Endodermal cell (in vitro differentiated cells): Measurements from ENCODE around the gene ASAH2. TPM values are rescaled to one million over a fixed set of nuclear protein-coding genes. Genes with fewer than 3 reads are reported as not detected.
A peak's percentile ranks its signal among the peaks of the same experiment; 100 is the strongest.

ENCODE experiments used
- DNase-seq: peaks from one replicate; pipeline ENCODE4 v3.0.0-alpha.2; 2017
- H3K27ac ChIP-seq: 2 replicates; pipeline ENCODE4 v1.5.1; 2013; ENCODE audit warnings: mild to moderate bottlenecking, low read depth, low read length, moderate library complexity
- H3K27me3 ChIP-seq: 2 replicates; pipeline ENCODE4 v1.6.1; 2013; ENCODE audit warnings: mild to moderate bottlenecking, low read length, moderate library complexity; ENCODE audit not compliant: insufficient read depth, control insufficient read depth, poor library complexity, severe bottlenecking
- H3K36me3 ChIP-seq: 2 replicates; pipeline ENCODE4 v1.7.0; 2013; ENCODE audit warnings: mild to moderate bottlenecking, low read length, moderate library complexity; ENCODE audit not compliant: control insufficient read depth, insufficient read depth
- H3K4me1 ChIP-seq: one replicate; pipeline ENCODE4 v1.7.0; 2013; ENCODE audit warnings: low read length; ENCODE audit not compliant: control insufficient read depth, insufficient read depth
- H3K4me3 ChIP-seq: 2 replicates; pipeline ENCODE4 v1.5.1; 2013; ENCODE audit warnings: mild to moderate bottlenecking, low read length, moderate library complexity
- H3K9ac ChIP-seq: 2 replicates; pipeline ENCODE4 v1.6.1; 2013; ENCODE audit warnings: mild to moderate bottlenecking, low read length, moderate library complexity; ENCODE audit not compliant: poor library complexity, severe bottlenecking; ENCODE audit errors: extremely low read depth
- H3K9me3 ChIP-seq: 2 replicates; pipeline ENCODE4 v1.6.1; 2013; ENCODE audit warnings: mild to moderate bottlenecking, low read length, moderate library complexity; ENCODE audit not compliant: control insufficient read depth
- H3K27ac Mint-ChIP-seq: 2 replicates; pipeline ENCODE4 v1.8.0; 2020; ENCODE audit warnings: mixed read lengths
- H3K27me3 Mint-ChIP-seq: 2 replicates; pipeline ENCODE4 v1.8.0; 2021; ENCODE audit warnings: mild to moderate bottlenecking, mixed read lengths; ENCODE audit not compliant: insufficient read depth
- H3K36me3 Mint-ChIP-seq: 2 replicates; pipeline ENCODE4 v1.8.0; 2020; ENCODE audit warnings: low read depth, mixed read lengths
- H3K4me1 Mint-ChIP-seq: 2 replicates; pipeline ENCODE4 v1.8.0; 2020; ENCODE audit warnings: mixed read lengths
- H3K4me3 Mint-ChIP-seq: 2 replicates; pipeline ENCODE4 v1.8.0; 2020; ENCODE audit warnings: mild to moderate bottlenecking, moderate library complexity, mixed read lengths
- H3K9me3 Mint-ChIP-seq: 2 replicates; pipeline ENCODE4 v1.8.0; 2020; ENCODE audit warnings: mild to moderate bottlenecking, mixed read lengths
- WGBS, 2 experiments: methylation state at CpG; one replicate each; pipeline versions ENCODE4 v1.1.5 to v1.1.7; 2013; ENCODE audit warnings: missing lambda C conversion rate in 2 of 2, mixed read lengths in 1 of 2; ENCODE audit not compliant: insufficient coverage in 1 of 2, insufficient read length in 1 of 2; 5-methylcytosine and 5-hydroxymethylcytosine counted together
- total RNA-seq, 2 donors: library from RNA; stranded (reverse); fragmentation: NEBNext Ultra II Directional in 1 of 2; extraction: Animal tissue kit (Norgen Biotek cat#: 25700) in 1 of 2; gene quantifications; 2 replicates in 1 of 2; 3 replicates in 1 of 2; pipeline ENCODE4 v1.2.1, GENCODE V29; 2021
- TF ChIP-seq, protein P1 (sequence below): fragments of 200-600 bp; sonication (generic); conservative IDR thresholded peaks from 2 replicates; pipeline ENCODE4 v1.5.0; 2021; ENCODE audit warnings: antibody characterized with exemption, mild to moderate bottlenecking

The ASAH2 gene
- total RNA-seq, 2 donors from 2014 or later: 5.2 to 6.7 TPM

DNA sequence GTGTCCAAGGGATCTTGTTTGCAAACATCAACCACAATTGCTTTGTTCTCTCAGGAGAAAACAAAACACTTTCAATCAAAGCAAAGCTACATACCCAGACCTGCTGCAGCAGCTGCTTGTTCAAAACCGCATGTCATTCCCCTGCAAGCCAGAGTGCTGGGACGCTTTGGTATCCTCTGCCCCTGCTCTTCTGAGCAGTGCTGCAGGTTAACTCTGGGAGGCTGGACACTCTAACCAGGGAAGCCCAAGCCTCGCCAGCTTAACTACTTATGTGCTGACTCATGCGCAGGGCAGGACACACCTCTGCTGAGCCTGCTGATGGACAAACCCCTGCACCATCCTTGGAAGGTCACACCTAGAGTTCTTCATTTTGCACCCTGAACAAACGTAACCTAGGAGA lies 28.2 kb upstream of the ASAH2 start:
- peaks cover 16% of the 10 kb centered on the region for H3K27me3 ChIP-seq
- no peaks in the 10 kb centered on the region for H3K36me3 ChIP-seq
- Mint-ChIP-seq H3K27me3 (peaks cover 11% of the 10 kb centered on the region), H3K27ac (no peak overlapping the region), H3K4me1 (peaks cover 7% of the 10 kb centered on the region), H3K9me3 (no peaks in the 10 kb centered on the region), H3K36me3 (no peaks in the 10 kb centered on the region), H3K4me3 (no peak overlapping the region)
- DNase-seq: peak; percentile 70
- no peaks in the 10 kb centered on the region for H3K4me1 ChIP-seq
- H3K4me3 ChIP-seq: no peak overlapping the region
- H3K9me3 ChIP-seq: no peaks in the 10 kb centered on the region
- no peak overlapping the region for H3K9ac ChIP-seq
- no peak overlapping the region for H3K27ac ChIP-seq
- TF ChIP-seq, protein P1, sequence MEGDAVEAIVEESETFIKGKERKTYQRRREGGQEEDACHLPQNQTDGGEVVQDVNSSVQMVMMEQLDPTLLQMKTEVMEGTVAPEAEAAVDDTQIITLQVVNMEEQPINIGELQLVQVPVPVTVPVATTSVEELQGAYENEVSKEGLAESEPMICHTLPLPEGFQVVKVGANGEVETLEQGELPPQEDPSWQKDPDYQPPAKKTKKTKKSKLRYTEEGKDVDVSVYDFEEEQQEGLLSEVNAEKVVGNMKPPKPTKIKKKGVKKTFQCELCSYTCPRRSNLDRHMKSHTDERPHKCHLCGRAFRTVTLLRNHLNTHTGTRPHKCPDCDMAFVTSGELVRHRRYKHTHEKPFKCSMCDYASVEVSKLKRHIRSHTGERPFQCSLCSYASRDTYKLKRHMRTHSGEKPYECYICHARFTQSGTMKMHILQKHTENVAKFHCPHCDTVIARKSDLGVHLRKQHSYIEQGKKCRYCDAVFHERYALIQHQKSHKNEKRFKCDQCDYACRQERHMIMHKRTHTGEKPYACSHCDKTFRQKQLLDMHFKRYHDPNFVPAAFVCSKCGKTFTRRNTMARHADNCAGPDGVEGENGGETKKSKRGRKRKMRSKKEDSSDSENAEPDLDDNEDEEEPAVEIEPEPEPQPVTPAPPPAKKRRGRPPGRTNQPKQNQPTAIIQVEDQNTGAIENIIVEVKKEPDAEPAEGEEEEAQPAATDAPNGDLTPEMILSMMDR: no peak
- 70 to 80% methylated on average over 4 to 5 of the region's 5 CpGs for WGBS, 2 experiments

DNA sequence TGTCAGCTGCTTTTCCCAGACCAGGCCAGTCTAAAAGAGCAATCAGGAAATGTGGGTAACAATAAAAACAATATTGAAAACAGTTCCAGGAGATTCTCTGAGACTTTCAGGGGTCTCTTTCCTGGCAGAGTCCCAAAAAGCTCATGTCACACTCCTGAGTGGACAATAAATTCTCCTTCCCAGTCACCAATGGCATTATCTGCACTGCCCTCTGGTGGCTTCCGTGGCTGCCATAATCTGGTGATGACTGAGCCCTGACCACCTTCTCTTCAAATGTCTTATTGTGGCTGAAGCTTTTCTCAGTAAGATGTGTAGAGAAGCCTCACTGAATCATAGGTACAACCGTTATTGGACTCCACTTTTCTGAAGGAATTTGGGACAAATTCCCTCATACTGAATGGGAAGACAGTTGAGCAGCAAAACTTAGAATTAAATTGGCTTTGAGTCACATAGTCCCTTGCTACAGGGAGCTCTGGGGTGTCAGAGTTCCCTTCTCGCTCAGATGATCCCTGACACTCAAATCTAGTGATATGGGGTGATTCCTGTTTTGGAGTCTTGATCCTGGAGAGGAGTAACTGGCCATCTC lies 24.4 kb upstream of the ASAH2 start:
- Mint-ChIP-seq H3K36me3 (no peaks in the 10 kb centered on the region), H3K4me1 (peaks cover 7% of the 10 kb centered on the region), H3K9me3 (no peaks in the 10 kb centered on the region), H3K4me3 (no peak overlapping the region), H3K27me3 (peaks cover 4% of the 10 kb centered on the region), H3K27ac (no peak overlapping the region)
- Histone ChIP-seq H3K36me3 (no peaks in the 10 kb centered on the region), H3K9me3 (no peaks in the 10 kb centered on the region), H3K27me3 (peaks cover 16% of the 10 kb centered on the region), H3K9ac (no peak overlapping the region), H3K27ac (no peak overlapping the region), H3K4me3 (no peak overlapping the region), H3K4me1 (no peaks in the 10 kb centered on the region)
- 39 to 46% methylated on average over 2 to 3 of the region's 3 CpGs for WGBS, 2 experiments
- peak; percentile 84 for DNase-seq
- TF ChIP-seq, protein P1: peak; percentile 85

DNA sequence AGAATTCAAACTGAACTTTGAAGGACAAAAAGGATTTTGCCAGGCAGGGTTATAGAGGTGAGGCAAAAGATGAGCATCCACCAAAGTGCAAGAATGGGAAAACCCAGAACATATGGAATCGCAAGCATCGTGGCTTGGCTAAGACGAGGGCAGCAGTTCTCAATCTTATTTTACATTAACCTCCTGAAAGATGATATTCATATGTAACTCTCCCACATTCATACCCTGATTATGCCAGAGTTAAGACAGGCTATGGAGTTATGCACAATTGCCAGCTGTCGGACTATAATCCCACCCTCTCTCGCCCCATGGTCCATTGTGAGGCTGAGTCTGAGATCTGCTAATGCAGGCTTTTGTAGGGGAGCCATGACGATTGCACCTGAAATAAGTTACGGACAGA lies 21.2 kb upstream of the ASAH2 start:
- TF ChIP-seq, protein P1: no peak
- H3K27ac Mint-ChIP-seq: no peak overlapping the region
- H3K36me3 ChIP-seq: no peaks in the 10 kb centered on the region
- H3K27me3 Mint-ChIP-seq: peaks cover 7% of the 10 kb centered on the region
- H3K4me3 Mint-ChIP-seq: no peak overlapping the region
- no peak overlapping the region for H3K27ac ChIP-seq
- DNase-seq: no peak
- WGBS, 2 experiments: 92 to 93% methylated on average over 6 to 7 of the region's 7 CpGs
- no peaks in the 10 kb centered on the region for H3K36me3 Mint-ChIP-seq
- no peaks in the 10 kb centered on the region for H3K9me3 ChIP-seq
- H3K4me1 ChIP-seq: no peaks in the 10 kb centered on the region
- H3K27me3 ChIP-seq: peaks cover 13% of the 10 kb centered on the region
- no peak overlapping the region for H3K4me3 ChIP-seq
- no peaks in the 10 kb centered on the region for H3K4me1 Mint-ChIP-seq
- H3K9ac ChIP-seq: no peak overlapping the region
- peaks cover 1% of the 10 kb centered on the region for H3K9me3 Mint-ChIP-seq
